IPS DF 6.9 (cell line): ENCODE results near the gene ZNF341.
A peak's percentile ranks its signal among the peaks of the same experiment; 100 is the strongest.

Source experiments
- DNase-seq: peaks from one replicate; pipeline ENCODE4 v3.0.0-alpha.2; 2013; ENCODE audit warnings: low read depth, low spot score
- H3K27ac ChIP-seq: one replicate; pipeline ENCODE4 v1.5.1; 2013; ENCODE audit warnings: low read length, control low read depth
- H3K27me3 ChIP-seq: 2 replicates; pipeline ENCODE4 v1.6.1; 2013; ENCODE audit warnings: mild to moderate bottlenecking, low read length; ENCODE audit not compliant: control insufficient read depth, insufficient read depth
- H3K36me3 ChIP-seq: 2 replicates; pipeline ENCODE4 v1.6.1; 2013; ENCODE audit warnings: low read length; ENCODE audit not compliant: control insufficient read depth, insufficient read depth
- H3K4me1 ChIP-seq: 2 replicates; pipeline ENCODE4 v1.6.1; 2013; ENCODE audit warnings: low read length; ENCODE audit not compliant: control insufficient read depth, insufficient read depth
- H3K4me3 ChIP-seq: 2 replicates; pipeline ENCODE4 v1.5.1; 2013; ENCODE audit warnings: mild to moderate bottlenecking, low read length
- H3K9me3 ChIP-seq: 2 replicates; pipeline ENCODE4 v1.6.1; 2013; ENCODE audit warnings: low read length, inconsistent platforms; ENCODE audit not compliant: control insufficient read depth, insufficient read depth
- WGBS: extraction: QIAGEN DNeasy Blood & Tissue Kit; methylation state at CpG from one replicate; pipeline ENCODE4 v1.1.7; 2013; ENCODE audit warnings: mixed read lengths, missing lambda C conversion rate; ENCODE audit not compliant: insufficient read length, insufficient coverage; 5-methylcytosine and 5-hydroxymethylcytosine counted together

The ZNF341 gene

GRCh38 chr20:33822991-33823390 is 91.2 kb downstream of the ZNF341 start:
- Histone ChIP-seq H3K9me3 (no peaks in the 10 kb centered on the region), H3K27me3 (no peaks in the 10 kb centered on the region), H3K36me3 (no peaks in the 10 kb centered on the region), H3K4me1 (no peaks in the 10 kb centered on the region; the same call in 1 of the 2 replicates), H3K27ac (no peak overlapping the region), H3K4me3 (no peak overlapping the region)
- no CpG with 5 or more reads among the region's 5 CpGs for WGBS
- no peak for DNase-seq

GRCh38 chr20:33824852-33825251 is 93.1 kb downstream of the ZNF341 start:
- no CpG with 5 or more reads among the region's 1 CpG for WGBS
- Histone ChIP-seq H3K4me3 (no peak overlapping the region), H3K9me3 (no peaks in the 10 kb centered on the region), H3K27ac (no peak overlapping the region), H3K27me3 (no peaks in the 10 kb centered on the region), H3K36me3 (no peaks in the 10 kb centered on the region), H3K4me1 (no peaks in the 10 kb centered on the region; the same call in 1 of the 2 replicates)
- no peak for DNase-seq

DNA sequence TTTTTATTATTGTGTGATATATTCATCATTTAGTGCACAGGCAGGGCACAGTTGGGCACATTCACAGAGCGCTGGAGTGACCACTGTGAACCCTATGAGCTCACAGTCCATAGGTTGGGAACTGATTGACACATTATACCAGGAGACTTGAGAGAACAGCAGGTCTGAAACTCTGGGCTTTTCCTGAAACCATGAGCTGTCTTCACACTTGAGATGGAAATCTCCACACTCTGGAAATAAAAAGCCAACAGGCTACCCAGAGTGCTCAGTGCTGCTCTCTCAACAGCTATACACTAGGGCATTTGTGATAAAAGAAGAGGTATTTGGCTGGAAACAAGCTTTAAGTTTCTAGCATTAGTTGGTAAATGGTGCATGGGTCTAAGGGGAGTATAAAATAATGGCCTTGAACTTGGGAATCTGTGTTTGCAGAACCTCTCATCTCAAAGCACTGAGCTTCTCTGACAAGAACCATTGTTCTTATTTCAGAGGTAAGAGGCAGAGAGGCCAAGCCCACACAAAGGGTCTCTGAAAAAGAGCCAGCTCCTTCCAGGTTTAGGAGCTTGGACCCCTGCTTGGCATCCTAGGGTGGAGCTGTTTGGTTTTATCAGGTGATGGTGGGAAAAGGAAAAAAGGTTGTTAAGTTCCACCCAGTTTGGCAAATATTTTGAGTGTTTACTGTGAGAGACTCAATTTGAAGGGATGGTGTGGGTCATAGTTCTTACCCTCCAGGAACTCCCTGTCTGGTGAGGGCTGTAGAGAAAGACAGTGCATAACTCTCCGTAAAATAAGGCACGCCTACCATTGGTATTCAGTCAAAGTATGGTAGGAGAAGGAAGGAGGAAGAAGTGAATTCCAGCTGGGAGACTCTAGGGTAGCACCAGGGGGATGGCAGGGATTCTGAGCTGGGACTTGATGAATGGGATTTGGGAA is 93.8 kb downstream of the ZNF341 start:
- H3K9me3 ChIP-seq, result no peaks in the 10 kb centered on the region
- WGBS, result no CpG with 5 or more reads among the region's 3 CpGs
- H3K4me1 ChIP-seq, result no peaks in the 10 kb centered on the region; the same call in 1 of the 2 replicates
- no peaks in the 10 kb centered on the region for H3K36me3 ChIP-seq
- no peak overlapping the region for H3K4me3 ChIP-seq
- no peak for DNase-seq
- no peaks in the 10 kb centered on the region for H3K27me3 ChIP-seq
- H3K27ac ChIP-seq, result no peak overlapping the region

- Histone ChIP-seq H3K4me1 (no peaks in the 10 kb centered on the region; the same call in 1 of the 2 replicates), H3K9me3 (no peaks in the 10 kb centered on the region), H3K36me3 (no peaks in the 10 kb centered on the region), H3K4me3 (no peak overlapping the region), H3K27ac (no peak overlapping the region), H3K27me3 (no peaks in the 10 kb centered on the region)
- DNase-seq, result peak; percentile 66
- no CpG with 5 or more reads among the region's 5 CpGs for WGBS
Observed at GRCh38 chr20:33826270-33826897, 94.6 kb downstream of the ZNF341 start.

GRCh38 chr20:33827109-33827508 is 95.3 kb downstream of the ZNF341 start:
- H3K4me1 ChIP-seq, result no peaks in the 10 kb centered on the region; the same call in 1 of the 2 replicates
- H3K27me3 ChIP-seq, result no peaks in the 10 kb centered on the region
- no peak overlapping the region for H3K27ac ChIP-seq
- no peaks in the 10 kb centered on the region for H3K36me3 ChIP-seq
- no peak overlapping the region for H3K4me3 ChIP-seq
- WGBS, result no CpG with 5 or more reads among the region's 2 CpGs
- H3K9me3 ChIP-seq, result no peaks in the 10 kb centered on the region
- DNase-seq, result no peak

DNA sequence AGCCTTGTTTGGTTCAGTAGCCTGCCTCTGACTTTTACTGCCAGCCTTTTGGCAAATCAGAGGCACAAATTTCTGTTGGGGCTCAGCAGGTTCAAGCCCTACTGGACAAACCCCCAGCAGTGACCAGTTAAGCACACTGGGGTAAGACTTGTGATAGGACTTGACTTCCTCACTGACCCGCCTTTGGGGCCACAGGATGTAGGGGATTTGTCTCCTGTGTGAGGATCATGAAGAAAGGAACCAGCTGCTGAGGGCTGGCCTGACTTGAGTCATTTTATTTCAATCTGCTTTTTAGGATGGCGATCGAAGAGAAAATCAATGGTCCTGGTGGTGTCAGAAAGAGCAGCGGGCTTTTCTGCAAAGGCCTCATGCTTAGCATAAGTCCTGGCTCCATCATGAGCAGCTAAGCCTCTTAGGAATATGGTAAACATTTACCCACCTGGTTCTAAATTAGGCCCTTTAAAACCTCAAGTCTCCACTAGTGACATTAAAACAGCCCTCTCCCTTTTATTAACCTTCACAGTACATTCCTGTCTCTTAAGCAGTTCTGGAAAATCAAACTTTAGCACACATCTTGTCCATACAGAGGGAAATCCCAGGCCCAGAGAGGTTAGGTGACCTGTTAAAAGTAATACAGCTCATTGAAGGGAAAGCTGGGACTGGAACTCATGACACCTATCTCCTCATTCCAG is 96.0 kb downstream of the ZNF341 start:
- no peak overlapping the region for H3K27ac ChIP-seq

DNA sequence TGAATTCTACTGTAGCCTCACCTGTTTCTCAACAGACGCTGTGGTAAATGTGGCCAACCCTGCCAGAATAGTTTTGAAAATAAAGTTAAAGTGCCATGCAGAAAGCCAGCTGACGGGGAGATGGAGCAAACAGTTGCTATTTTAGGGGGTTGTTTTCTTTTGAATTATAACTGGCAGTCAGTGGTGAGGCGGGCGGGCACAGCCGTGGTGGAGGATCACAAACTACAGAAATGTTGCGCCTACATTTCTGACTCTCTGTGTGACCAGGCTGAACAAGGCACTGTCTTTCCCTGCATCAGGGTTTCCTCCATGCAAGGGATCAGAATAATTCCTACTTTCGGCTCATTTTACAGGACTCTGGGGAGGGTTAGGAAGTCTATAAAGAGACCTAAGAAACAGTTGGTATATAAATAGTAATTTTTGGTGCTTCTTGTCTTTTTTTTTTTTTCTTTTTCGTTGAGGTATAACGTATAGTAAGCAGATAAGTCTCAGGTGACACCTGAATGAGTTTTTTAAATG is 96.6 kb downstream of the ZNF341 start:
- WGBS, result no CpG with 5 or more reads among the region's 9 CpGs
- H3K9me3 ChIP-seq, result no peaks in the 10 kb centered on the region
- no peaks in the 10 kb centered on the region; the same call in 1 of the 2 replicates for H3K4me1 ChIP-seq
- H3K36me3 ChIP-seq, result no peaks in the 10 kb centered on the region
- no peak for DNase-seq
- no peak overlapping the region for H3K27ac ChIP-seq
- H3K27me3 ChIP-seq, result no peaks in the 10 kb centered on the region
- no peak overlapping the region for H3K4me3 ChIP-seq

More for the DNA sequence above, 96.0 kb downstream of the ZNF341 start:
- DNase-seq, result no peak
- Histone ChIP-seq H3K36me3 (no peaks in the 10 kb centered on the region), H3K9me3 (no peaks in the 10 kb centered on the region), H3K4me3 (no peak overlapping the region), H3K4me1 (no peaks in the 10 kb centered on the region; the same call in 1 of the 2 replicates), H3K27me3 (no peaks in the 10 kb centered on the region)
- no CpG with 5 or more reads among the region's 4 CpGs for WGBS

DNA sequence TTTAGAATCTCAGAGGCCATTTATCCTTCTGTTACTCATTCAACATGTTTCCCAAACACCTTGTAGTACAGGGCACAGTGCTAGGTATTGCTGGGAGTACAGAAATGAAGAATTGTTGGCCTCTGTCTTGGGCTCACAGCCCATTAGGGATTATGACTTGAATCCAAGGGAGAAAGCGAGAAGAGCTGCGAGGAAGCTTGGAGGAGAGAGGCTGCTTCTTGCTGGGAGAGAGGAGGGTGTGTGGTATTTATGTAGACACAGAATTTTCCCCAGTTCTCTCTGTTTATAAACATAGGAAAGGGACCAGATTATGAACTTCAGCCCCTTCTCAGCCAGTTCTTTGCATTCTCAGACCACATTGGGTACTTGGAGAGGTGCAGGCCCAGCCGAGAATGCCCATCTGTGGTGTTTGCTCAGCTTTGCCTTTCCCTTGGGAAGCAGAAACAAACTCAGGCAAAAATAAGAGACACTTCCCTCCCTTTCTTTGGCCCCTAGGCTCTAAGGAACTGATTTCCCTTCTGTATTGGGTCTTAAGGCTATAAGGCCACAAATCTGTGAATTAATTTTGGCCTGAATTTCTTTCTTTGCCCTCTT is 97.3 kb downstream of the ZNF341 start:
- Histone ChIP-seq H3K27ac (no peak overlapping the region), H3K36me3 (no peaks in the 10 kb centered on the region), H3K27me3 (no peaks in the 10 kb centered on the region), H3K4me1 (no peaks in the 10 kb centered on the region; the same call in 1 of the 2 replicates), H3K9me3 (no peaks in the 10 kb centered on the region), H3K4me3 (no peak overlapping the region)
- no peak for DNase-seq
- no CpG with 5 or more reads among the region's 3 CpGs for WGBS

GRCh38 chr20:33829636-33830035 is 97.8 kb downstream of the ZNF341 start:
- no peak for DNase-seq
- no CpG with 5 or more reads among the region's 3 CpGs for WGBS
- H3K36me3 ChIP-seq, result no peaks in the 10 kb centered on the region
- H3K4me3 ChIP-seq, result no peak overlapping the region
- no peak overlapping the region for H3K27ac ChIP-seq
- no peaks in the 10 kb centered on the region for H3K27me3 ChIP-seq
- no peaks in the 10 kb centered on the region for H3K9me3 ChIP-seq
- H3K4me1 ChIP-seq, result no peaks in the 10 kb centered on the region; the same call in 1 of the 2 replicates

DNA sequence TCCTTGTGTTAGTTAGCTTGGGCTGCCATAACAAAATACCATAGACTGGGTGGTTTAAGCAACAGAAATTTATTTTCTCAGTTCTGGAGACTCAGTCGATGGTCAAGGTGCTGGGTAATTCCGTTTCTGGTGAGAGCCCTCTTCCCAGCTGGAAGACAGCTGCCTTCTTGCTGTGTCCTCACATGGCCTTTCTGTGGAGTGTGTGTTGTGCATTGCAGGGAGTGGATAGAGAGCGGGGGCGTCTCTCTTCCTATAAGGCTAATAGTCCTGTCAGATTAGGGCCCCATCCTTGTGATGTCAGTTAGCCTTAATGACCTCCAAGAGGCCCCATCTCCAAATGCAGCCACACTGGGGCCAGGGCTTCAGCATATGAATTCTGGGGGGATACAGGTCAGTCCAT is 98.6 kb downstream of the ZNF341 start:
- Histone ChIP-seq H3K4me3 (no peak overlapping the region), H3K9me3 (no peaks in the 10 kb centered on the region), H3K4me1 (no peaks in the 10 kb centered on the region; the same call in 1 of the 2 replicates), H3K27ac (no peak overlapping the region), H3K27me3 (no peaks in the 10 kb centered on the region), H3K36me3 (no peaks in the 10 kb centered on the region)
- no CpG with 5 or more reads among the region's 4 CpGs for WGBS
- DNase-seq, result no peak
